GM18520 (cell line): Measurements from ENCODE around the gene ITK.
"Not testable (repeated sequence)": the region's sequence is repeated elsewhere in the genome, so short reads cannot be mapped to it uniquely, and the experiment has no call there.

Experiments used
- ATAC-seq: cut with Tn5 transposase; IDR thresholded peaks from one replicate; pipeline ENCODE4 v1.9.1; 2021; ENCODE audit not compliant: unreplicated experiment

ITK gene

DNA sequence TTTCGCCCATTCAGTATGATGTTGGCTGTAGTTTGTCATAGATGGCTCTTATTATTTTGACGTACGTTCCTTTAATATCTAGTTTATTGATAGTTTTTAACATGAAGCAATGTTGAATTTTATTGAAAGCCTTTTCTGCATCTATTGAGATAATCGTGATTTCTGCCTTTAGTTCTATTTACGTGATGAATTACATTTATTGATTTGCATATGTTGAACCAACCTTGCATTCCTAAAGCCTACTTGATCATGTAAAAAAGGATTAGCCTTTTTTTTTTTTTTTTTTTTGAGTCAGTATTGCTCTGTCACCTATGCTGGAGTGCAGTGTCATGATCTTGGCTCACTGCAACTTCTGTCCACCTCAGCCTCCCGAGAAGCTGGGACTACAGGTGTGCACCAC, 25.1 kb downstream of the ITK start:
- no peak for ATAC-seq

GRCh38 chr5:157210652-157211051, 30.0 kb downstream of the ITK start:
- ATAC-seq: not testable (repeated sequence)

DNA sequence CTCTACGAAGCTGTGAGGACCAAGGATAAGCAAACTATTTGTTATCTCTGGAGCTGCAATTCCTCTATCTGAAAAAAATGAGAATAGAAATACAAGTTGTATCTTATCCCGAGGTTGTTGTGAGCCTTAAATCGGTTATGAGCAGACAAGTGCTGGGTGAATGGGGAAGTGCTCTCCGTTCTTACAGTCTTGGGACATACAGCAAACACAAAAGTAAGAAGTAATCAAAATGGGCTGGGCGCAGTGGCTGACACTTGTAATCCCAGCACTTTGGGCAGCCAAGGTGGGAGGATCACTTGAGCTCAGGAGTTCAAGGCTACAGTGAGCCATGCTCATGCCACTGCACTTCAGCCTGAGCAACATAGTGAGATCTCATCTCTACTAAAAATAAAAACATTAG, 31.7 kb downstream of the ITK start:
- no peak for ATAC-seq

DNA sequence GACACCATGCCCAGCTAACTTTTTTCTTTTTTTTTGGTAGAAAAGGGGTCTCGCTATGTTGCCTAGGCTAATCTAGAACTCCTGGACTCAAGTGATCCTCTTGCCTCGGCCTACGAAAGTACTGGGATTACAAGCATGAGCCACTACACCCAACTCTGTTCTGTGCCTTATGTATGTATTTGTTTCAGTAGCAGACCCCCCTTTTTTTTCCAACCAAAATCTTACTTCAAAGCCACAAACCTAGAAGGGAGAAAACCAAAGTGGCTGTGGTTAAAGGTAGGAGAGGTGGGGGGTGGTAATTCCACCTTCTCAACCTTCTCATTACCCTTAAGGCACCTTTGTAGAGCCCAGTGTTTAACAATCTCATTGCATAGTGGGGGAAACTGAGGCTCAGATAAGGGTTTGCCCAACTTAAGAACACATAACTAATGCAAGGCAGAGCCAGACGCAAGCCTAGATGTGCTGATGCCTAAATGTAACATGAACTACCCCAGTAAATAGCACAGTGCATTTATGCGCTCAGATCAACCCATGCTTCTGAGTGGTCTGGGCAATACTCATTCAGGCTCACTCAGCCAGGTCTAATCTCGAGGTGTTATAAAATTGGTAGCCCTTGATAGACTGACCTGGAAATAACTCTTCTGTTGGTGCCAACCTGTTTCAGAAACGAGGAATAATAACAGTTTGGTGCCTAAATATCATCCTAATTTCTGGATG, 33.0 kb downstream of the ITK start:
- ATAC-seq: no peak

GRCh38 chr5:157214415-157214814, 33.8 kb downstream of the ITK start:
- no peak for ATAC-seq

- ATAC-seq: no peak
Measured at GRCh38 chr5:157214861-157215513, 34.3 kb downstream of the ITK start.

DNA sequence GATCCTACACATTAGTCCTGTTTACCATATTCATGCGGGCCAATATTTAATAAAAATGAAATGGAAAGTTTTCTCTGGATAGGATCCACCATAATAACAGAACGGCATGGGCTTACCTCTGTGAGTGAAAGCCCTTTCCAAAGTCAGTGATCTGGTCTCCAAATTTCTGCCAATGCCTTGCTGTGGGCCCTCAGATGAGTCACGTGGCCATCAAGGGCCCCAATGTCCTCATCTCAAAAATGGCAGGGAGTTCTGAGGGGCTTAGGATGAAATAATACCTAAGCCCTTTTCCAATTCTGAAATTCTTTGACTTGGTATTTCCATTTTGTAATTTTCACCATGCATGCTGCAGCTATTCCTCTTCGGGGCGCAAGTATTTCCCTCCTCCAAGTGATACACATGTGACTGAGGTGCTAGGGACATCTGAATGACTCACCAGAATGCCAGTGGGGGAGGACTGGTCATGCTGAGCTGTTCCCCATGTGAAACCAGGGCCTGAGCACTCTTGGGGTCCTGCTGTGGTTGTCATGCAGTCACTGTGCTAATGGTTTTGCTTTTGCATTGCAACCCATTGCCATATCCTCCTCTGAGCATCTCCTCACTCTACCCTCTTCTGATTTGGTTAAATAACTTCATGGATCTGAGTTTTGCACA, 35.0 kb downstream of the ITK start:
- peak; percentile 50 for ATAC-seq

- ATAC-seq: no peak
Measured at GRCh38 chr5:157216391-157217142, 35.9 kb downstream of the ITK start.

GRCh38 chr5:157217289-157218024, 36.8 kb downstream of the ITK start:
- ATAC-seq: no peak

DNA sequence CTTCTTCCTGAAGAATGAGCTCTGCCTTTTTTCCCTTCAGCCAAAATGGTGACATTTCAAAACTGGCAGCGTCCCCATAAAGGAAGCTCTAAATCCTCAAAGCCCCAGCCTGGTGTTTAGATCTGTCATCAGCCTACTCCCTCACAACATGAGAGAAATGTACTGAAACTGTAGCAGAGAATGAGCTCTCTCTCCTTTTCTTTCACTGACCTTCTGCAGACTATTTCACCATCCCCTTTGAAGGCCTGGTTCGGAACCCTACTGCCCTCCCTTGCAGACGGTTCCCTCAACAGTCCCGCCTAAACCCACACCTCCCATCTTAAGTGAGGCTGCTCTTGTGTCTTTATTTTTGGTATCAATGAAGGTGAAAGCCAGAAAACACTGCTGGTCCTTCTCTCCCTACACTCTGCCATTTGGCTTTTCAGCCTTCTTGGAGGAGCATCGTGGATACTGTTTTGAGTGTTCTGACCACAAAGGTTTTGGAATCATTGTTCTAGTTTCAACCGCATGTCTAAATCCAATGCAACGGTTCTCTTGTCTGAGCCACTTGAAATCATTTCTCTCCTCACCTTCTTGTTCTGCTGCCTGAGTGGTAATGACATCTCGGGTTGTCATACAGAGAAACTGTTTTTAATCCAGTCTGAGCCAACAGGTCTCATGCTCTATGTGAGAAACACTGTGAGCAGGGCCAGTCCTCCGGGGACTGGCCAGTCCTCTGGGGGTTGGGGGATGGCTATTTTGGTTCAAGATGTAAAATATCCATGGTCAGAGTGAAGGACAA, 39.0 kb downstream of the ITK start:
- ATAC-seq: peak; percentile 43

DNA sequence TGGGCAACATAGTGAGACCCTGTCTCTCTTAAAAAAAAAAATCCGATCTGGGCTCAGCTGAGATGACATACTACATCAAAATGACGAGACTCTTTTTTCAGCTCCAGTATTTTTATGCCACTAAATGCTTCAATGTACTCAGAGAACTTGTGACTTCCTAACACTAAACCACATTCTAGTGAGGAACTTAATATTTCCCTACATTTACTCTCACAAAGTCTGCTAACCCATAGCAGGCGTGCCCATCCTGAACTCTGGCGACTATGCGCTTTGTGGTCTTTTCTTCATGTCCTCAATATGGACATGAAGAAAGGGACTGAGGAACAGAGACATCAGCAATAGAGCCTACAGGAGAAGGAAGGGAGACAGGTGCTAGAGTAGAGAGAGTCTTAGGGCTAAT, 41.3 kb downstream of the ITK start:
- no peak for ATAC-seq

GRCh38 chr5:157222506-157223230, 42.0 kb downstream of the ITK start:
- peak; percentile 27 for ATAC-seq

DNA sequence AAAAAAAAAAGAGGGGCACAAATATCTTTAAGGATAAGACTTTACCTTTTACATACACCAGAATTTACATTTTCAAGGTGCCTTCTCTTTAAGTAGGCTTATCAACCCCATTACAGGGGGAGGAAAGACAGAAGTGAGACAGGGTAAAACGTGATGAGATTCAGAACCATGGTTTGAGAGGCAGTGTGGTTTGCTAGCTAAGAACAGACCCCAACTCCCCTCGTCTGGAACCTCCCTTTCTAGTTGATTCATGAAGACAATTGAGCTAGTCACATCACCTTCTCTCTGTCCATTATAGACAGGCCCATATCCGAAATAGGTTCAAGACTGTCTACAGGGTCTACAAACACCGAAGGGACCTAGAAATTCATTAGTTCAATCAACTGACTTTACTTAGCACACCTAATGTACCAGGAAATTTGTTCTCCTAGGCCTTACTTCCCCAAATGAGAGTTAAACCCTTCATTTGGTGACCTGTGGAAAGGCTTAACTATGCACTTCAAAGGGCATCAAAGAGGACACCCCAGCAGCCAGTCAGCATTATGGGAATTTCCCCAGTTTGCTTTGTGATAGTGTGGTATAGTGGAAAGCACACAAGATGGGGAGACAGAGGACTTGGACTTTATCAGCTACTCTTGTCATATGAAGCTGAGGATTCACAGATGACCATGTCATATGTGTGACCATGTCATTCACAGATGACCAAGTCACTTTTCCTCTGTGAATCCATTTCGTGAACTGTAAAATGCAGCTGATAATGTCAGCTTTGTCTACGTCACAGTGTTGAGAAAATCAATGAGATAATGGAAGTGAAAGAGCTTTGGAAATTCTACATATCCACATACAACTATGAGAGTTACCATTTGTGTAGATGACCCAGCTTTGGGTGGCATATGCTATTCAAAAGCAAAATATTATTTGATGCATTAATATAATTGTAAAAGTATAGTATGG, 45.1 kb downstream of the ITK start:
- ATAC-seq: no peak

DNA sequence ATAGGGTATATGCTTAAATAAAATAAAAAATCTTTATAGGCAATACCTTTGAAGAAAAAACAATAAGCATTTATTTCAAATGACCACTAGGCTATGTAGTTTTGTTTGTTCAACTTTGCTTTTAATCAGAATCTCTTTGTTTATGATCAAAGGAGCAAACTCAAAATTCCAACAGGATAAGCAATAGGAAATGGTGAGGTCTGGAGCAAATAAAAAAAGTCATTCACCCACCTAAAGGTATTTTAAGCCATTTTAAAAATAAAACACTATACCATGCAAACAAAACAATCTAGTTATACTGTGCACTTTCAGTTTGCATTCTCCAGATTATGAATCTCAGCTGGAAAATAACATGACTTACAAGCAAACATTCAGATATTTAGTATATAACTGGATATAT, 50.0 kb downstream of the ITK start:
- ATAC-seq: no peak

GRCh38 chr5:157232706-157233105, 52.1 kb downstream of the ITK start:
- ATAC-seq: no peak

DNA sequence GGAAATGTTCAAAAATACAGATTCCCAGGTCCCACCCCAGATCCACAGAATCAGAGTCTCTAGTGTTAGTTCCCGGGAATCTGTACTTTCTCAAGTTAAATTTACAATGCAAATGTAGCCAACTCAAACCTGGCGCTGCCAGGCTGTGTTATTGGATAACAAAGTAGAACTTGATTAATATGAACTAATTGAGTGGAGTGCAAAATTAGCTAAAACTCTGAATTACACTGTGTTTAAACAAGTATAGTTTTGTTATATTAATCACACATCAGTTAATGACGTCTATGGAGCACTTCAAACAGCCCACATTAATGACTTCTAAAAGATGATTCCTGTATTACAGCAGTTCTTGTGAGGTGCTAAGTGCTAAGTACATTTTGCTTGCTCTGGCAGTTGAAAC, 52.9 kb downstream of the ITK start:
- no peak for ATAC-seq

DNA sequence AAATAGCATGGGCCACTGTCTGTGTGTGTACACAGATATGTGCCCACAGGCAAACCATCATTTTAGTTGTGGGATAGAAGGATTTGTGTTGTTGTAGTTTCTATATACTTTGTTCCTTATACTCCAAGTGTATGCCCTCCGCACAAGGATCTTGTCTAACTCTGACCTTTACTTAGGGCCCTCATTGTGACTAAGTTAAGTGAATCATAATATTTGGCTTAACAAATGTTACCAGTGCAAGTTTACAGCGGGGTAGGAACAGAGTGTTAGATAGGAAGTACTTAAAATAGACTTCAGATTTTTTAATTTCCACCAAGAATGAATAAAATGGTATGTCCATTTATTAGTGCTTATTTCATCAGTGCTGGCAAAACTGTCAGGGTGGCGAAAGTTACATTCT, 55.8 kb downstream of the ITK start:
- ATAC-seq: no peak

DNA sequence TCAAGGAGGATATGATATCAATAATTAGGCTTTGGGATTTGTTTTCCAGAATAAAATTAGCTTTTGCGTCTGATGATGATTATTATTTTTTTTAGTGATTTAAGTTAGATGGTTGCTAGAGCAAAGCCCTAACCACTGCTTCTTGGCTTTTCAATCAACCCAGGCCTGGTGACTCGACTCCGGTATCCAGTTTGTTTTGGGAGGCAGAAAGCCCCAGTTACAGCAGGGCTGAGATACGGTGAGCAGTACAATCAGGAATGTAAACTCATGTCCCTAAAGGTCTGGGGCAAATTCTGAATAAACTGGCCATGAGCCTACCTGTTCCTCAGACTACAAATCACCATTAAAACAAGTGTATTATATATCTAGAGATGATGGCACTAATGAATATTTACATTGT, 60.8 kb downstream of the ITK start:
- no peak for ATAC-seq
